NCI-H748 (cell line): Measurements from ENCODE around the gene GRID2.

ENCODE experiments used
- DNase-seq: peaks from one replicate; lab custom pipeline; 2025; ENCODE audit not compliant: unreplicated experiment; lab: John Stamatoyannopoulos, UW

GRID2 gene

DNA sequence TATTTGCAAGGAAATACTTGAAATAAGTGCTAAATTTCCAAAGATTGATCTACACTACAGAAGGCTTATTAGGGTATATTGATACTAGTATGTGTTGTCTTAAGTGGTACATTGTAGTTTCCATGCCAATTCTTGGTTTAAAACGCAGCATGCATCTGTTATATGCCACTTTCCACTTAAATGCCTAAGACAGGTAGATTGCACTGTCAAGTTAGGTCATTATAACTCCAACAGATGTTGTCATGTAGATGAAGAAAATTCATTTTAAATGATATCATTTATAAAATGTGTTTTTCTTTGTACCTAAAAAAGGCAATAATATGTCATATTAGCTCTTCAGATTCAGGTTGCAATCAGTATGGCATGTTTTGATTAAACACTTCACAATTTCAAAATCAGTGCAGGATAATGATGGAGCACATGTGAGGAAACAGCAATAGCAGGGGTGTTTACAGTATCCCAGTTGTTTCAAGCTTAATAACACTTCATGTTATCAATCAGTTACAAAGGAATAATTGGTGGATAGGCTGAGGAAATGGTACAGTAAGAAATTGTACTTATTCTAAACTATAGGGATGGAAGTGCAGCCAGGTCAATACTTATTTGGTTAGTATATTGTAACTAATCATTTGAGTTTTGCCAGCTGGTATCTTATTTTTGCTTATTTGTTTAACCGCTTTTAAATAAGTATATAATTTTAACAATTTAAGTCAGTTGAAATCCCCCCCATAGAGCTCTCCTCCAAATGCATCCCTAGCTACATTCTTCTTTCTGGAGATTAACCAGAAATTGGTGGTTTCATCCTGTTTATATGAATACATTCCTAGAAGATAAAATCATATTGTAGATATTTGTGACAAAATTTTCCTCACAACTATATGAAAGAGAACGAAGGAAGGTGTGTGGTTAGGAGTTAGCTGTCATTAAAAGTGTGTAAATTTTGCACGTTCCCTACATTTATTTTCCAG is 1070.4 kb downstream of the GRID2 start:
- no peak for DNase-seq

DNA sequence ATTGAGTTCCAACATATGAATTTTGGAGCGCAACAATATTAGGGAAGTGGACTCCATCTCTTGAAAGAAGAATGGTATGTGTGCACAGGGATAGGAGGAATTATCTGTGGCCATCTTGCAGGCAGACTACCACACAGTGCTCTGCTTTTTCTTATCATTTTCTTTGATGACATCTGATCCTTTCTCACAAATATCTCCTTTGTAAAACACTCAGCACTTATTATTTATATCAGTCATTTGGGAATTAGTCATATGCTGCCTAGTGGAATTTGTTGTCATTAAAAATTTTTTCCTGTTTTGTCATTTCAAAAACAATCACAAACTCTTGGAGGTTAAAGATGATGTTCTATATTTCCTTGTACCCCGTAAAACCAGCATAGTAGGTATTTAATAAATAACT is 1080.5 kb downstream of the GRID2 start:
- no peak for DNase-seq

DNA sequence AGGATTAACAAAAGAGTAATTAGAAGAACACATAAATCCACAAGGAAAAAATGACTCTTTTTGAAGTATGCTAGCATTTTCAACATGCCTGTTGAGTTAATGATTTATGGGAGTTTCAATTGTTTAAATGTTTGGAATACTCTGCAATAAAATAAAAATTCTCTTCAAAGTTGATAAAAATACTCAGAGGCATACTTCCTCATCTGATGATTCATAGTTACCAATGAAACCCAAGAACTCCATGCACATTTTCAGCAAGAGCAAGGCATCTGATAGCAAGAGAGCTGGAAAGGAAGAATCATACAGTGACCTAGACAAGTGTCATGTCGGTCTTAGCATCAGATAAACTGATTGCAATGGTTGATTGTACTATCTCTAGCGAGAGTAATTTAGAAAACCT is 1081.1 kb downstream of the GRID2 start:
- DNase-seq: no peak

DNA sequence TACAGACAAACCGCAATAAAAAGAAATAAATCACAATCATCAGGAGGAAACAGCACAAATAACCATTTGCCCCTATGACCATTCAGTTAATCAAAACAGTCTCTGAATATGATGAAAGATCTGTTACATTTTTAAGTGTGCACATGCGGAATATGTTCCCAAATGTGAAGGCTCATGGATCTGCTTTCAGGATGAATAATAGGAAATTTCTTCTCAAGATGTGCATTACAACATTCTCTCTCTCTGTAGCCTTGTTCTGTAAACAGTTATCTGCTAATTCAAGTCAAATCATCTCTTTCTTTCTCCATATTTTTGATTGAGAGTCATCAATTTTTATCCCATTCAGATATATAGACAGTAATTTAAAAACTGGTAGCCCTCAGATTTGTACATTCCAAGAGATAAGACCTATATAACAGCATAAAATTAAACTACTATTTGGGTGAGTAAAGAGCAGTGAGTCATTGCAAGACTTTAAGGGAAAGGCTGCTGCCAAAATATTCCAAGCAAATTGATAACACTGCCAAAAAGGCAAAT is 1090.8 kb downstream of the GRID2 start:
- DNase-seq: no peak

DNA sequence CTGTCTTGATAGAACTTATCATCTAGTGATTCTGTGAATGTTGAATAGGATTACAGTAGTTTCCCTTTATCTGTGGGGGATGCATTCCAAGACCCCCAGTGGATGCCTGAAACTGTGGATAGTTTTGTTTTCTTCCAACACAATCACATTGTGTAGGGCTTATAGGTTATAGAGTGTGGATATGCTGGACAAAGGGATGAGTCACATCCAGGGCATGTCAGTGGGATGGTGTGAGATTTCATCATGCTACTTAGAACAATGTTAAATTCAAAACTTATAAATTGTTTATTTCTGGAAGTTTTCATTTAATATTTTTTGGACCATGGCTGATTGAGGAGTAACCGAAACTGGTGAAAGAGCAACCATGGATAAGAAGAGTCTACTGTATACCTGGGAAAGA is 1092.5 kb downstream of the GRID2 start:
- DNase-seq: no peak

DNA sequence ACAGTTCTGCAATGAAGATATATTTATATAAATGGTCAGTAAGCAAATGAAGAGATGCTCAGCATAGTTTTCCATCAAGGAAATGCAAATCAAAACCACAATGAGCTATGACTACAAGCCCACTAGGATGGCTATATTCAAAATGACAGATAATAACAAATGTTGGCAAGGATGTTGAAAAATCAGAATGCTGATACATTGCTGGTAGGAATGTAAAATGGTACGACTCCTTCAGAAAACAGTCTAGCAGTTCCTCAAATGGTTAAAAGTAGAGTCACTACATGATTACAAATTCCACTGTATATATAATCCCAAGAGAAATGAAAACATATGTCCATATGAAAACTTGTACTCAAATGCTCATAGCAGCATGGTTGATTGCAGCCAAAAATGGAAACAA is 1099.8 kb downstream of the GRID2 start:
- no peak for DNase-seq

DNA sequence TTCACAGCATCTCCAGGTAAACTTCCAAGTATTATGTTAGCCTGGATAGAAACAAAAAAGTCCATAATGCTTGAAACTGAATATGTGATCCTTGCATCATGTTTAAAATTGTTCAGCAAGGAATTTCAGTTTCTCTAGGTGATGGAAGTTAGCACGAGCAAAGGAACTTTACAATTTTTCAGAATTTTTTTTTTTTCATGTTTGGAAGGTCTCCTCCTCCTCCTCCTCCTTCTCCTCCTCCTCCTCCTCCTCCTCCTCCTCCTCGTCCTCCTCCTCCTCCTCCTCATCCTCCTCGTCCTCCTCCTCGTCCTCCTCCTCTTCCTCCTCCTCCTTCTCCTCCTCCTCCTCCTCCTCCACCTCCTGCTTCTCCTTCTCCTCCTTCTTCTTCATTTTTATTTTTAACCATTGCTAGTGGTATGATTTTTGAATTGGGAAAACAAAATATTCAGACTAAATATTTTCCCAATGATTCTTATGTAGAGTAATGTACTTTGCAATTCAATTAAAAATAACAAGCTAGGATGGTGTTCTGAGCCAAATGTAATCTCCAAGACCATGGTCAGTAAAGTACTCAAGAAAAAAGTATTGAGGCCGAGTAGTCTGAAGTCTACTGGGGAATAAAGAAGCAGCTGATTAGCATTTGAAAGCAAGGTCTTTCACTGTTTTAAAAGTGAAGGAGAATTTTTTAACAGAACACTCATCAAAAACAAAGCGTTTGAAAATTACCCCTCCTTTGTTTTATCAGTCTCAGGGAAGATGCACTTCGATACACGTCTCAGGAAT is 1103.9 kb downstream of the GRID2 start:
- DNase-seq: no peak

DNA sequence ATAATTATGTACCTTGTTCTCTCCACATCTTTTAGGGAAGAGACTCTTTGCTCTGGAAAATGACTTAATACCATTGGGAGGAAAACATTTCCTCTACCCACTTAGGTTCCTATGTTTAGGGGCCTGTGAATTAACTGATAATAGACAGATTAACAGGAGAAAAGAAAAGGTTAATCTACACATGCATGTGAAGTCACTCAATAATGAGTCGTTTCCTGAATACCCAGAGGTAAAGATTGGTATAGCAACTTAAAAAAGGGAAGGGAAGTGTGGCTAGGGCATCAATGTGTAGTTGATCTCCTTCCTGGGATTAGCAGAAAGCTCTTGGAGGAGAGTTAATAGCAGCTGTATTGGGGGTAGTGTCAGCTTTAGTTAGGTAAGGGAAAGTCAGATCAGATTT is 1105.3 kb downstream of the GRID2 start:
- DNase-seq: no peak

DNA sequence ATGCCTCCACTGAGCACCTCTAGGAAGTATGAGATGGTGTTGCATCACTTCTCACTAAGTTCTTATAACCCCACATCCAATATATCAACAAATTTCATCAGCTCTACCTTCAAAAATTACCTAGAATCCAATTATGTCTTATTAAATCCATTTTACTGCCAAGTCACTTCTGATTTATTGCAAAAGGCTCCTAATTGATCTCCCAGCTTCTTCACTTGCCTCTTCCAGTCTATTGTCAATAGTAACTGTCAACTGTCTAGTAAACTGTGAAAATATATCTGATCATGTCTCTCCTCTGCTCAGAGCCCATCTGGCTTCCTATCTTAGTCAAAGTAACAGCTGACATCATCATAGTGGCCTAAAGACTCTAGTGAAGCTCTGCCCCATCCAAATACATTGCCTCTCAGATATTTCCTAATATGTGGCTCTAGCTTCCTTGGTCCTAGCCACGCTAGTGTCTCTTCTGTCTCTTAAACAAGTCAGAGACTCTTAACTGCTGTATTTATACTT is 1110.3 kb downstream of the GRID2 start:
- no peak for DNase-seq

DNA sequence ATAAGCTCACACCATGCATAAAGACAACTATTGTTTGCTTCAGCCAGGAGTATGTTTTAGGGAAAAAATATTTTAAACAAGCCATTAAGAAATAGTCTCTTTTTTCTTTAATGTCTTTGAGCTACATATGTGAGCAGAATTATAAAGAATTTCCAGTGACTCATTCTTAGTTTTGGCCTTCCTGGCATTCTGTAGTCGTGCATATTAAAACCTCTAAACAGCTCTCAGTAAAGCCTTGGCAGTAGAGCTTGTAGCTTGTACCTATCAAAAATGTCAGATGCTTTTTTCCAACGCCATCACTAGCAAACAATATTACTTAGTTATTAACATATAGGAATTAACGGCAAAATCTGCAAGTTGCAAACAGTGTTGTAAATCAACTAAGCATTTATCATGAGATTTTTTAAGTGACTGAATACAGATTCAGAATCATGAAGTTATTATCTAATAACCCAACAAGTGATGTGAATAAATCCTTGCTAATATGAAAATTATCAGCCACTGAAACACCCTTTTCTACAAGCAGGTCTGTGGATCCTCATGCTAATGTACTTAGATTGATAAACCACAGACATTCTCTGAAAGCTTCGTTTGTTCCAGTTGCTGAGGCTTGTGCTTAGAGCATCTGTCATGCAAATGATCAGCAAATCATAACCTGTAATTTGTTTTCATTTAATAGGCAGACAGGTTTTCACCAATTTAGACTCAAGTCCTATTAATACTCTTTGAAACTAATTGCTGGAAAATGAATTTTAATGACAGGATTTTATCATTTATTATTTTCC is 1112.8 kb downstream of the GRID2 start:
- no peak for DNase-seq

DNA sequence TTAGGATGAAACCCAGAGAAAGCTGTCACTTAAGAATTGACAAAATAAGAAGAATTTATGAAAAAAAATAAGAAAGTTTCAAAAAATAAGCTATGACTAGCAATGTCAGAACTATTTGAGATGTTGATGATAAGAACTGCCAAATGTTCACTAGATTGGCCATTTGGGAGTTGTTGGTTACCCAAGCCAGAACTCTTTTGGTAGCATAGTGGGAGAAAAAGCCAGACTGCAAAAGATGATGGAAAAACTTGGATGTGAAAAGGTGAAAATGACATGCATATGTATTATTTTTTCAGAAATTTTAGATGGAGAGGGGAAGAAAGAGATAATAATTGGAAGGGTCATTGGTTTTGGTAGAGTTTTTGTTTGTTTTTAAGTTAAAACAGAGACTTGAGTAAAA is 1127.6 kb downstream of the GRID2 start:
- no peak for DNase-seq

DNA sequence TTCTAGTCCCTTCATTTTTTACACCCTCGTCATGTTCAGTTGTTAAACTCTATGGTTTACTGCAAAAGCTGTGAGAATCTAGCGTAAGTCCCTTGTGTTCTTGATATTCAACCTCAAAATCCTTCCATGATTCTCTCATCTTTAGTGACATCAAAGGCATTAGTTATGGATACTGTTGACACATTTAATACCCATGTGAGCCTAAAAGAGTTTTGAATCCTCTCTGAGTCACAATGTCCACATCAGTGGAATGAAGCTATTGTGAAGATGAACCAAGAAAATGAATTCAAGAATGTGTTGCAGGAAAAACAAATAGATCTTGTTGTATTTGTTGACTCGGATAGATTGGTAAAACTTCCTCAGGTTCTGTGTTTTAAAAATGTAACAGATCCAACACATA is 1130.1 kb downstream of the GRID2 start:
- DNase-seq: no peak

DNA sequence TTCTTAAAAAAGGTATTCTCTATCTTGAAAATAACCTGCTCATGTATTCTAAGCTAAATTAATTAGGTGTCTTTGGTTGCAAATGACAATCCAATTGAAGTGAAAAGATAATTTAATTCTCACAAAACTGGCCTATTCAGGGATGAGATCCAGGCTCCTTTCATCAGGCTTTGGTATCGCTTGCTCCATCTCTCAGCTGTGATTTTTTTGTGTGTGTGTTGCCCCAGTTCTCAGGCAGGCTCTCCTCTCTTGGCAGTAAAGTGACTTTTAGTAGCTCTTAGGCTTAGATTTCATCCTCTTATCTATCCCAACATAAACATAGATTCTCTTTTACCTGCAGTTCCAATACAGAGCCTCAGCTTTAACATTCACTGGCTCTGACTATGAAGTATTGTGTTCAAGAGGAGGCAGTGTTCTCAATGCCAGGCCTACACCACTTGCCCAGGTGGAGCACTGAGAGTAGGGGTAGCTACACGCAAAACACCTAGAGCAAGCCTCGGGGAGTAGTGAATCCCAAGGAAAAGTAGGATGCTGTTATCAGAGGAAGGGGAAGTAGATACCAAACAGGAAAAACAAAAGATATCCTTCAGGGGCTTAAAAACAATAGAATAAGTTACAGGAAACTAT is 1132.3 kb downstream of the GRID2 start:
- DNase-seq: no peak

DNA sequence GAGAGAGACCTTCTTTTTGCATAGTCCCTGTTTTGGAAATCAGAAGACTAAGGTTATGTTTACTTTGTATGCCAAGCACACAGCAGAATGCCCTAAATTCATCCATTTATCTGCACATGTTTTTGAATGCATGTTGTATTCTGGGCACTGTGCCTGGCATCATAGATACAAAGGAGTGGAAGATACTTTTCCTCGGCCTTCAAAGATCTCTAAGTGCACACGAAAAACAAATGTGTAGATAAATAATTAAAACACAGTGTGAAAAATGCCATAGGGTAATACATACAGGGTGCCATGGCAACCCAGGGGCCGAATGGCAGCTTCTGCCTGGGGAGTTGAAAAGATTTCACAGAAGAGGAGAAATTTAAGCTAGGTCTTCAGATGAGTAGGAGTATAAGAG is 1134.2 kb downstream of the GRID2 start:
- DNase-seq: peak; percentile 7

DNA sequence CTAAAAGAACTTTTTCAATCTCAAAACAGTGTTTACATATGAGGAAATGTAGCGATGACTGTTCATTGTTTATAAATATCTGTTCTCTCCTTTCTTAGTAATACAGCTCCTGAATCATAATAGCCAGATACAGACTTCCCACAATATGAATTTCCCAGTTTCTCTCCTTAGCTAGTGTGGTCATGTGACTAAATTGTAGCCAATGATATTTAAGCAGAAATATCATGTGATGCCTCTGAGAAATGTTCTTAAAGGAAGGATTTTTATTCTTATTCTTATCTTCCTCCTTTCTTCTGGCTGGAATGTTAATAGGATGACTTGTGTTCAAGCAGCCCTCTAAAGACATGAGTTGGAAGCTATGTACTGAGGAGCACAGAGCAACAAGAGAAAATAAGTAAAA is 1141.1 kb downstream of the GRID2 start:
- DNase-seq: no peak

DNA sequence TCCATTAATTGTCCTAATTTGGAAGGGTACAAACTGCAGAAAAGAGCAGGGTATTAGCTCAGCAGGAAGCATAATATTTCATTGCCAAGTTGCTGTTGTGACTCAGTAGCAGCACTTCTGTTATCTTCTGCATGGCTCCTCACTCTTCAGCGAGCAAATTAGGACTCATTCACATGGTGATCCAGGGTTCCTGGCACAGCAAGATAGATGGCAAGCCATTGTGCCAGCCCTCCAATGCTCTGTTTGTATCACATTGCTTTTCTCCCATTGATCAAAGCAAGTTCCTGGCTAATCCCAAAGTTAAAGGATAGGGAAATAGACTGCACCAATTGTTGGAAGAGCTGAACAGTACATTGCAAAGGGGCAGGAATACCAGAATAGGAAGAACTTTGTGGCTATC is 1142.3 kb downstream of the GRID2 start:
- DNase-seq: no peak

DNA sequence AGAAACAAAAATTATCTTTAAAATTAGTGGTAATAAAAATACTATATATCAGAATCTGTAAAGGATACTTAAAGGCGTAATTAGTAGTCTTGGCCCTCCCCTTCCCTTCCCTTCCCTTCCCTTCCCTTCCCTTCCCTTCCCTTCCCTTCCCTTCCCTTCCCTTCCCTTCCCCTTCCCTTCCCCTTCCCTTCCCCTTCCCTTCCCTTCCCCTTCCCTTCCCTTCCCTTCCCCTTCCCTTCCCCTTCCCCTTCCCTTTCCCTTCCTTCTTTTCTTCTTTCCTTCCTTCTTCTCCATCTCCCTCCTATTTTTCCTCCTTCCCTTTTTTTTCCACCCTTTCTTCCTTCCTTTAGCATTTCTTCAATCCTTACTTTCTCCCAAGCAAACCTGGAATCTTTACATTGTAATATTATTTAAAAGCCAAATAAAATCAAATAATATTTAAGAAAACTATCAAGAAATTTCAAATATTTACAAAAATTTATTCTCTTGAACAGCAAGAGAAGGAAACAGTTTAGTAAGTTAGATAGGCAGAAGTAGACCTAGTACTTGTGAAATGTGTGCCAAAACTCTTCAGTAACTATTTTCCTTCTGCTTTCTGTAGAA is 1145.0 kb downstream of the GRID2 start:
- no peak for DNase-seq

DNA sequence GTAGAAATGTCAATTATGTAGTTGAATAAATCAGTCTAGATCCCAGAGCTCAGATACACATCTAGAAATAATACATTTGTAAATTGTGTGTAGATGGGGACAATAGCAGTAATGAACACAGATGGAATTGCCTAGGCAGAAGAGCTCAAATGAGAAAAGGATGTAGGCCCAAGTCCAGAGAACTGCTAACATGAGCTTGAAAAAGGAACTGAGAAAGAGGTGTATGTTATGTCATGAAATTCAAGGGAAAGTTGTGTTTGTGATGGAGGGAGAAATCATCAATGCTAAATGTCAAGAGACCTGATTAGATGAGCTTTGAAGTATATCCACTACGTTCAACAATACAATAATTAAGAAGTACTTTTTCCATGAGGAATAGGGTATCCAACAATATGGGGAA is 1148.2 kb downstream of the GRID2 start:
- DNase-seq: no peak

DNA sequence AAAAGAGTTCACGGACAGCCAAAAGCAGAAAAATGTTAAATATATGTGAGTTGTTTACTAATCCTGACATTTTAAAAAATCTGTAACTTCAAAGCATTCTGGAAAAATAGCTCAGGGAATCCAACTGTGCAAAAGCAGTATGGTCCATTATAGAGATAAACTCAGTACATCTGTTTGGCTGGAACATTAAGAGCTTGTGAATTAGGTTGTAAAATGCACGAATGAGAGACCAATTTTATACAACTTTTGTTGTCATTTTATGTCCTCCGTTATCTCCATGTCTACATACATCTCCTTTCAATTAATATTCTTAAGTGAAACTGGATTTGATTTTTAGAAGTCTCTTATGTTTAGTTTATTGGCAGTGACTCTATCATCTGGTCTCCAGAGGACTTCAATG is 1157.8 kb downstream of the GRID2 start:
- DNase-seq: no peak

DNA sequence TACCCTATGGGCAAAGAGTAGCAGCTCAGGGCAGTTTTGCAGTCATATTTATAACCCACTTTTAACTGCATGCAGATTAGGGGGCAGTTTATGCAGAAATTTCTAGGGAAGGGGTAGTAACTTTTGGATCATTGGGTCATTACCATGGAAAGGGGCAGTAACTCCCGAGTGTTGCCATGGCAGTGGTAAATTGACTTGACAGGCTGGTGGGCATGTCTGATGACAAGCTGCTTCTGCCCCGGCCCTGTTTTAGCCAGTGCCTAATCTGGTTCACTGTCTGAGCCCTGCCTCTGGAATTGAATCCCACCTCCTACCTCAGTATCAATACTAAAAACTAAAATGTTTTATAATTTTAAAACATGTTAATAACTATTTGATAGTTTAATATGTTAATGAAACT is 1162.7 kb downstream of the GRID2 start:
- DNase-seq: no peak
